PC-9 (cell line): Measurements from ENCODE around the gene TTC28.

Experiments used
- EZH2 ChIP-seq: fragments of 200-600 bp; sonication (generic); IDR thresholded peaks from 2 replicates; pipeline ENCODE4 v1.8.0; 2017; ENCODE audit warnings: antibody characterized with exemption, low read depth
- TF ChIP-seq, protein P1 (sequence below): fragments of 200-600 bp; sonication (generic); conservative IDR thresholded peaks from 2 replicates; pipeline ENCODE4 v1.6.1; 2017; ENCODE audit warnings: mixed run types, antibody characterized with exemption, mild to moderate bottlenecking, moderate library complexity

DNA sequence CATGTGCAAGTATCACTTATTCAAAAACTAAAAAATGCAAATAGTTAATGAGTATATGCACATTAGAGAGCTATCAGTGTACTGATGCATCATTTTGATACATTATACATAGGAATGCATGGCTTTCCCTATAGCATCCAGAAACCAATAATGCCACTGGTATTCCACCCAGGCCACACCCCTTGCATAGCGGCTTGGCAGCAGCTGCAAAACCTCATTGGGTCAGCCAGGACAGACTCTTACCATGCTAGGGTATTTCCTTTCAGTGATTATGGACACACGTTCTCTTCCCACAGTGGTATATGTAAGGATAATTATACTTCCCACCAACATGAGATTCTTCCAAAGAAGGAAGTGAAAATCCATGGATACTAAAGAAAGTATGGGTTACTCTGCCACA lies 614.7 kb downstream of the TTC28 start:
- TF ChIP-seq, protein P1, sequence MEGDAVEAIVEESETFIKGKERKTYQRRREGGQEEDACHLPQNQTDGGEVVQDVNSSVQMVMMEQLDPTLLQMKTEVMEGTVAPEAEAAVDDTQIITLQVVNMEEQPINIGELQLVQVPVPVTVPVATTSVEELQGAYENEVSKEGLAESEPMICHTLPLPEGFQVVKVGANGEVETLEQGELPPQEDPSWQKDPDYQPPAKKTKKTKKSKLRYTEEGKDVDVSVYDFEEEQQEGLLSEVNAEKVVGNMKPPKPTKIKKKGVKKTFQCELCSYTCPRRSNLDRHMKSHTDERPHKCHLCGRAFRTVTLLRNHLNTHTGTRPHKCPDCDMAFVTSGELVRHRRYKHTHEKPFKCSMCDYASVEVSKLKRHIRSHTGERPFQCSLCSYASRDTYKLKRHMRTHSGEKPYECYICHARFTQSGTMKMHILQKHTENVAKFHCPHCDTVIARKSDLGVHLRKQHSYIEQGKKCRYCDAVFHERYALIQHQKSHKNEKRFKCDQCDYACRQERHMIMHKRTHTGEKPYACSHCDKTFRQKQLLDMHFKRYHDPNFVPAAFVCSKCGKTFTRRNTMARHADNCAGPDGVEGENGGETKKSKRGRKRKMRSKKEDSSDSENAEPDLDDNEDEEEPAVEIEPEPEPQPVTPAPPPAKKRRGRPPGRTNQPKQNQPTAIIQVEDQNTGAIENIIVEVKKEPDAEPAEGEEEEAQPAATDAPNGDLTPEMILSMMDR: no peak
- no peak for TF ChIP-seq EZH2
